Body of pancreas (tissue), 4 donors: Measurements from ENCODE around the gene ZNF613.

ENCODE experiments used
- POLR2A ChIP-seq, 3 donors: fragments of 450-650 bp; IDR thresholded peaks; one replicate each; pipeline ENCODE4 v1.6.1; 2016; ENCODE audit warnings: antibody characterized with exemption in 3 of 3, mild to moderate bottlenecking in 2 of 3
- TF ChIP-seq, protein P1 (sequence below), 7 experiments: fragments of 450-650 bp in 4 of 7; fragments of 200-600 bp in 3 of 7; sonication (generic) in 3 of 7; IDR thresholded peaks; one replicate each; pipeline ENCODE4 v1.5.1; 2016 to 2019; ENCODE audit warnings: antibody characterized with exemption in 7 of 7

- TF ChIP-seq POLR2A (IDR thresholded peaks at IDR 0.05), result no peak
- TF ChIP-seq, protein P1, sequence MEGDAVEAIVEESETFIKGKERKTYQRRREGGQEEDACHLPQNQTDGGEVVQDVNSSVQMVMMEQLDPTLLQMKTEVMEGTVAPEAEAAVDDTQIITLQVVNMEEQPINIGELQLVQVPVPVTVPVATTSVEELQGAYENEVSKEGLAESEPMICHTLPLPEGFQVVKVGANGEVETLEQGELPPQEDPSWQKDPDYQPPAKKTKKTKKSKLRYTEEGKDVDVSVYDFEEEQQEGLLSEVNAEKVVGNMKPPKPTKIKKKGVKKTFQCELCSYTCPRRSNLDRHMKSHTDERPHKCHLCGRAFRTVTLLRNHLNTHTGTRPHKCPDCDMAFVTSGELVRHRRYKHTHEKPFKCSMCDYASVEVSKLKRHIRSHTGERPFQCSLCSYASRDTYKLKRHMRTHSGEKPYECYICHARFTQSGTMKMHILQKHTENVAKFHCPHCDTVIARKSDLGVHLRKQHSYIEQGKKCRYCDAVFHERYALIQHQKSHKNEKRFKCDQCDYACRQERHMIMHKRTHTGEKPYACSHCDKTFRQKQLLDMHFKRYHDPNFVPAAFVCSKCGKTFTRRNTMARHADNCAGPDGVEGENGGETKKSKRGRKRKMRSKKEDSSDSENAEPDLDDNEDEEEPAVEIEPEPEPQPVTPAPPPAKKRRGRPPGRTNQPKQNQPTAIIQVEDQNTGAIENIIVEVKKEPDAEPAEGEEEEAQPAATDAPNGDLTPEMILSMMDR (IDR thresholded peaks at IDR 0.05), result no peak
Observed at GRCh38 chr19:51921949-51922348, 5.3 kb upstream of the ZNF613 start.
